Activated T-cell treated with anti-CD3 and anti-CD28 coated beads, Interleukin-2, amount 50 U/mL, for 4 hours (primary cell): ENCODE measurements around the gene RGPD3. TPM values are rescaled to one million over a fixed set of nuclear protein-coding genes. Genes with fewer than 3 reads are reported as not detected.
A peak's percentile ranks its signal among the peaks of the same experiment; 100 is the strongest.
"Not testable (repeated sequence)": the region's sequence is repeated elsewhere in the genome, so short reads cannot be mapped to it uniquely, and the experiment has no call there.

Experiments
- ATAC-seq, 2 donors: fragments of 200-7000 bp; cut with Tn5 transposase; one replicate each; pipeline ENCODE4 v1.10.0; 2021
- DNase-seq: peaks from one replicate; pipeline ENCODE4 v3.0.0-alpha.2; 2020
- H3K27me3 Mint-ChIP-seq: one replicate; pipeline ENCODE4 v1.8.0; 2021; ENCODE audit warnings: low read depth, mixed read lengths
- H3K36me3 Mint-ChIP-seq: one replicate; pipeline ENCODE4 v1.8.0; 2022; ENCODE audit warnings: mixed read lengths; ENCODE audit not compliant: insufficient read depth
- H3K4me1 Mint-ChIP-seq: one replicate; pipeline ENCODE4 v1.8.0; 2021; ENCODE audit warnings: low read depth, mixed read lengths
- H3K4me3 Mint-ChIP-seq: one replicate; pipeline ENCODE4 v1.8.0; 2021; ENCODE audit warnings: mild to moderate bottlenecking, moderate library complexity, mixed read lengths
- H3K9me3 Mint-ChIP-seq: one replicate; pipeline ENCODE4 v1.8.0; 2021; ENCODE audit warnings: mixed read lengths
- total RNA-seq, 3 donors: library from RNA; stranded (reverse); gene quantifications; one replicate each; pipeline ENCODE4 v1.2.1, GENCODE V29; 2021

Gene RGPD3
- total RNA-seq = under 1 TPM; 0.16 to 0.33 (median 0.32) TPM

- H3K4me1 Mint-ChIP-seq, H3K4me3 Mint-ChIP-seq, DNase-seq, H3K9me3 Mint-ChIP-seq, H3K27me3 Mint-ChIP-seq, H3K36me3 Mint-ChIP-seq, ATAC-seq: not testable (repeated sequence)
Observed at GRCh38 chr2:106468107-106468506, at the start of gene RGPD3. Gene RGPD3 (minus strand): TSS chr2:106468413. CDS start chr2:106468288, 125 bp downstream.

DNA sequence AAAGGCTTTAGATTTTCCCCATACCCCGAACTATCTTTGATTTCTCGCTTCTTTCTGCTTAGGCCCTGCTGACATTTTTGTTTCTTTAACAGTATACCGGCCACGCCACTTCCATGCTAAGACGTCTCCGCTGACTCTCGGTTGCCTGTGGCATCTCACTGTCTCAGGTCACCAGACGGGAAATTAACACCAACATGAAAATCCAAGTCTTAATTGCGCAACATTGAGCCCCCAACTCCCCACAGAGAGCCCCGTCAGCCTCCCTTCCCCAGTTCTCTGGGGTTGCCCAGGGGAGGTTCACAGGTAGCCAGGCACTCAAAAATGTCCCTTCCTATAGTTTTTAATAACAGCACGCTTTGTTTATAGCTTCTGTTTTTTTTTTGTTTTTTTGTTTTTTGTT, 49.1 kb upstream of the RGPD3 start:
- Mint-ChIP-seq H3K36me3 (no peaks in the 10 kb centered on the region), H3K4me3 (no peak overlapping the region), H3K27me3 (peaks cover 4% of the 10 kb centered on the region), H3K4me1 (peaks cover 1% of the 10 kb centered on the region), H3K9me3 (no peaks in the 10 kb centered on the region)
- DNase-seq = no peak
- ATAC-seq = no peak

DNA sequence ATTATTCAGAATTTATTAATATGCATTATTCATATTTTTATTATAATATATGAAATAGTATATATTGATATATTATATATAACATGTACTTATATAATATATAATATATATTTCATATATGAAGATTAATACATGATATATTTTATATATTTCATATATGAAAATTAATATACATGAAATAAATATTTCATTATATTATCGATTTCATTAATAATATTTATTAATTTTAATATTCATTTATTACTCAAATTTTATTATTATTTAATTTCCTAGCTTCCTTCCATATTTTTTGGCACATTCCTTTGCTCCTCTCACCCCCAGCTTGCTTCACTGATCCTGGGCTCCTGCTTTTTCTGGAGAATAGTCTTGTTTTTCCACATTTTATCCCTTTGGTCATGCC, 48.7 kb upstream of the RGPD3 start:
- H3K4me3 Mint-ChIP-seq = no peak overlapping the region
- H3K27me3 Mint-ChIP-seq = peaks cover 4% of the 10 kb centered on the region
- peaks cover 5% of the 10 kb centered on the region for H3K4me1 Mint-ChIP-seq
- ATAC-seq = no peak
- no peaks in the 10 kb centered on the region for H3K36me3 Mint-ChIP-seq
- H3K9me3 Mint-ChIP-seq = no peaks in the 10 kb centered on the region
- DNase-seq = no peak

DNA sequence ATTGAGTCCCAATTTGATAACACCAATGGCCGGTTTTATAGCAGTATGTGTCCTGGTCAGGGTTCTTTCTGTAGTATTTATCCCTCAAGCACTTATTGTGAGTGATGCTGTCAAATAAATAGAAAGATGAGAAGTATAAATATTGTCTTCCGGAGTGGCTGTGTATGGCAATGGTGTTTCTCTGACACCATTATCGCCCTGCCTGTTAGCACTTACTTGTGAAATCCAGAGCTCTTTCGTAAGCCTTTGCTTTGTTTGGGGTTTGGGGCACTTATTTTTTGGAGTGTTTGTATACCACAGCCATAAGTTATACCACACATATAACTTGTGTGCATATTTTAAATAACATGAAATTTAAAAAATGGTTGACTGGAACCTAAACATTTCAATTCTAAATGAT, 48.2 kb upstream of the RGPD3 start:
- Mint-ChIP-seq H3K4me1 (peaks cover 8% of the 10 kb centered on the region), H3K27me3 (peaks cover 4% of the 10 kb centered on the region), H3K36me3 (no peaks in the 10 kb centered on the region), H3K4me3 (no peak overlapping the region), H3K9me3 (no peaks in the 10 kb centered on the region)
- DNase-seq (no peak), ATAC-seq (no peak)

GRCh38 chr2:106514827-106515226, 46.6 kb upstream of the RGPD3 start:
- H3K36me3 Mint-ChIP-seq, H3K27me3 Mint-ChIP-seq, H3K4me3 Mint-ChIP-seq, H3K9me3 Mint-ChIP-seq, ATAC-seq, DNase-seq: not testable (repeated sequence)
- peaks cover 10% of the 10 kb centered on the region for H3K4me1 Mint-ChIP-seq

GRCh38 chr2:106513391-106513790, 45.2 kb upstream of the RGPD3 start:
- not testable (repeated sequence) for DNase-seq, H3K27me3 Mint-ChIP-seq, H3K4me3 Mint-ChIP-seq, H3K9me3 Mint-ChIP-seq, ATAC-seq, H3K36me3 Mint-ChIP-seq
- H3K4me1 Mint-ChIP-seq = peaks cover 10% of the 10 kb centered on the region

- DNase-seq, H3K9me3 Mint-ChIP-seq, H3K36me3 Mint-ChIP-seq, H3K27me3 Mint-ChIP-seq: not testable (repeated sequence)
- H3K4me1 Mint-ChIP-seq = peaks cover 10% of the 10 kb centered on the region
- ATAC-seq = peak; percentile 12 to 14
- H3K4me3 Mint-ChIP-seq = peak overlapping the region; percentile 13
Observed at GRCh38 chr2:106511934-106512333, 43.7 kb upstream of the RGPD3 start.

GRCh38 chr2:106511476-106511901, 43.3 kb upstream of the RGPD3 start:
- not testable (repeated sequence) for H3K9me3 Mint-ChIP-seq, H3K27me3 Mint-ChIP-seq, H3K36me3 Mint-ChIP-seq
- ATAC-seq = peak; percentile 81 to 86
- peak overlapping the region; percentile 13 for H3K4me3 Mint-ChIP-seq
- peaks cover 12% of the 10 kb centered on the region for H3K4me1 Mint-ChIP-seq
- DNase-seq = peak; percentile 50

GRCh38 chr2:106510791-106511190, 42.6 kb upstream of the RGPD3 start:
- H3K27me3 Mint-ChIP-seq, DNase-seq, H3K9me3 Mint-ChIP-seq, H3K4me3 Mint-ChIP-seq, ATAC-seq, H3K36me3 Mint-ChIP-seq: not testable (repeated sequence)
- H3K4me1 Mint-ChIP-seq = peaks cover 12% of the 10 kb centered on the region

DNA sequence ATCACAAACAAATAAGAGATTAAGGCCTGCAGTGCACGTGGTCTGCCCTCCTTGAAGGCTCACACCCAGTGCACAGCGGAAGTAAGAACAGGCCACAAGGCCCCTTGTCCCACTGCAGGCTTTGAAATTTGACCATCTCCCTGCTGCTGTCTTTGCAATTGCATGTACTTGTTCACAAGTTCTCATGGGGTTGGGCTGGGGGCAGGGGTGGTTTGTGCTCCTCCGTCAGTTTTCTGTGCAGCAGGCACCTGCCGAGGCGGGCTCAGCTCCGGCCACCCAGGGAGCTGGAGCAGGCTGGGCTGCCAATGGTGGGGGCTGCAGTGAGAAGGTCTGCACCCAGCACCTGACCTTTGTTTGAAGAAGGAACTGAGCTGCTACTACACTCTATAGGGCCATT, 41.2 kb upstream of the RGPD3 start:
- peaks cover 12% of the 10 kb centered on the region for H3K4me1 Mint-ChIP-seq
- H3K36me3 Mint-ChIP-seq, H3K4me3 Mint-ChIP-seq, DNase-seq, H3K27me3 Mint-ChIP-seq, ATAC-seq, H3K9me3 Mint-ChIP-seq: not testable (repeated sequence)

DNA sequence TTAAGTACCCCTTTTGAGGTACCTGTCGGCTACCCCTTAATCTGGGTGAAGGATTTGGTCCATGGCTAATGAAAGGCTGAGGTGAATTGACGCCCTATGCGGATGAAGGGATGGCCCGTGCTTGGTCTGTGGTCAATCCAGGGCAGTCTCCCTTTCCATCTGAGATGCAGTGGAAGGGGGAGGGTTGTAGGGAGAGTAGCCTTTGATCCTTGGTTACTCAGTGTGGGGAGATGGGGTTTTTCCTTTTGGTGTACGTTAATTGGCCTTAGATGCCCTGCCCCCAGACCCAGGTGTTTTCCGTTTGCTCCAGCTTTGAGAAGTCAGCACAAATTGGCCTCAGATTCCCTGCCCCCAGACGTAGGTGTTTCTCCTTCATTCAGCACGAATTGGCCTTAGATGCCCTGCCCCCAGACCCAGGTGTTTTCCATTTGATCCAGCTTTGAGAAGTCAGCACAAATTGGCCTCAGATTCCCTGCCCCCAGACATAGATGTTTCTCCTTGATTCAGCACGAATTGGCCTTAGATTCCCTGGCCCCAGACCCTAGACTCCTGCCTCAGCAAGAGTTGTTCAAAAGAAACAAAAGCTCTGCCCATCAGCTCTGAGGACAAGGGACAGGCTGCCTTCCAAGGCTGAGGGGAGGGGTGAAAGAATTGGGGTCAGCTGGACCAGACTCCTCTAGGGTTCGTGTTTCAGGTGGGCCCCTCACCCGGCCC, 40.6 kb upstream of the RGPD3 start:
- DNase-seq, H3K4me3 Mint-ChIP-seq, ATAC-seq, H3K9me3 Mint-ChIP-seq, H3K36me3 Mint-ChIP-seq, H3K27me3 Mint-ChIP-seq: not testable (repeated sequence)
- peaks cover 12% of the 10 kb centered on the region for H3K4me1 Mint-ChIP-seq

DNA sequence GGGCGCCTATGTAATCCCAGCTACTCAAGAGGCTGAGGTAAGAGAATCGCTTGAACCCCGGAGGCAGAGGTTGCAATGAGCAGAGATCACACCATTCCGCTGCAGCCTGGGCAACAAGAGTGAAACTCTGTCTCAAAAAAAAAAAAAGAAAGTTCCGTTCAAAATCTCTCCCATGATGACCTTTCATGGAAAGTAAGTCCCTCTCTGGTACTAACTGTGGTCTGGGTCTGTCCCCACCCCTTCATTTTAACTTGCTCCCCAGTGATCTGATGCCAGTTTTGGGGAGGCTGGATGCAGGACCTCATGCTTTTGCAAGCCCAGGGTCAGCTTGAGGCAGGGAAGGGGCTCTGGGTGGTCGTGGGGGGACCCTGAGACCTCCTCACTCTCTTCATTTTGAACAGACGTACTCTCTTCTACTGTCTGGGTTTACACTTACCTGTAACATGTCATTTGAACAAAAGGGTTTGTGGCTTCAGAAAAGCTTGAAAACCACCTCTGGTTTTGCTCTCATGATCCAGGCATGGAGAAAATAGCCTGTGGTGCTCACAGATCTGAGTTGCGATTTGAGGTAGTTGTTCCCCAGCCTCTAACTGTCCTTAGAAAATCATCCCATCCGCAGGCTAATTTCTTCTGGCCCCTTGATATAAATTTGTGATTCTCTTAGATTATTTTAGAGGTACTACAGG, 37.9 kb upstream of the RGPD3 start:
- not testable (repeated sequence) for H3K27me3 Mint-ChIP-seq, DNase-seq, H3K9me3 Mint-ChIP-seq, H3K4me3 Mint-ChIP-seq, H3K36me3 Mint-ChIP-seq, ATAC-seq, H3K4me1 Mint-ChIP-seq

- not testable (repeated sequence) for H3K36me3 Mint-ChIP-seq, H3K4me1 Mint-ChIP-seq, H3K27me3 Mint-ChIP-seq, DNase-seq, ATAC-seq, H3K9me3 Mint-ChIP-seq, H3K4me3 Mint-ChIP-seq
Observed at GRCh38 chr2:106504787-106505186, 36.6 kb upstream of the RGPD3 start.

DNA sequence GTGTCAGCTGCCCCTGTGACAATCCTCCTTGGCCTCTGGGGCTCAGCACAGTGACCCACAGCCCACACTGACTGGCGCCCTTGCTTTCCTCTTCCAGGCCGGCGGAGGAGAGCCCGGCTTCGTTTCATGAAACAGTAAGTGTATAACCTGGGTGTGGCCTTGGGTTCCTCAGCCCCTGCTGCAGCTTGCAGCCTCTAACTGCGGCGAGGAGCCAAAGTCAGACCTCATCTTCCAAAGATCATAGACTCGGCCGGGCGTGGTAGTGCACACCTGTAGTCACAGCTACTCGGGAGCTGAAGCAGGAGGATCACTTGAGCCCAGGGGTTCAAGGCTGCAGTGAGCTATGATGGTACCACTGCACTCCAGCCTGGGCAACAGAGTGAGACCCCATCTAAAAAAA, 36.0 kb upstream of the RGPD3 start:
- H3K4me1 Mint-ChIP-seq, H3K9me3 Mint-ChIP-seq, DNase-seq, H3K27me3 Mint-ChIP-seq, ATAC-seq, H3K36me3 Mint-ChIP-seq, H3K4me3 Mint-ChIP-seq: not testable (repeated sequence)

DNA sequence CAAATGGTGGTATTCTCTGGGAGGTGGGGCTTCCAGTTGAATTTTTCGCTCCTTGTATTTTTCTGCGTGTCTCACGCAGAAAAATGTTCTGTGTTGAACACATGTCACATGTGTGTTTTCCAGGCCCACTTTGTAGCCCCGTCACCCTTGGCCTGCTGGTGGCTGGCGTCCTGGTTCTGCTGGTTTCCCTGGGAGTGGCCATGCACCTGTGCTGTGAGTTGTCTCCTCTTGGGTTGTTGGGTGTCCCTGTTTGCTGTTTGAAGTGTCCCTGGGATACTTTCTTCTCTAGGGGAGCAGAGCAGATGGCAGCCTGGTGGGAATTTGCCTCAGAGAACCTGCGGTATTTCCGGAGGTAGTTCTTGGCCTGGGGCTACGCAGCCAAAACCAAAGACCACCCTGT, 34.1 kb upstream of the RGPD3 start:
- not testable (repeated sequence) for H3K36me3 Mint-ChIP-seq, H3K9me3 Mint-ChIP-seq, DNase-seq, ATAC-seq, H3K4me1 Mint-ChIP-seq, H3K4me3 Mint-ChIP-seq, H3K27me3 Mint-ChIP-seq
